Panc1 (cell line): ENCODE data around the gene PLA2G5. TPM values are rescaled to one million over a fixed set of nuclear protein-coding genes. Genes with fewer than 3 reads are reported as not detected.

Experiments
- ATAC-seq: fragments of 200-7000 bp; cut with Tn5 transposase; 2 replicates; pipeline ENCODE4 v1.9.1; 2020; ENCODE audit warnings: mild to moderate bottlenecking, moderate library complexity
- BruUV-seq: library from RNA; stranded (reverse); fragments of 400-500 nt; replicated peaks from 2 replicates; lab custom pipeline; 2021; lab: Mats Ljungman, UMichigan
- CTCF ChIA-PET: fragments of 300-600 bp; sonication (Branson Sonifier 250); formaldehyde crosslinking; loops from one replicate; lab custom pipeline; 2022; ENCODE audit warnings: antibody characterized with exemption; lab: Charles Lee
- POLR2A ChIA-PET: fragments of 300-600 bp; sonication (Branson Sonifier 250); formaldehyde crosslinking; loops from one replicate; lab custom pipeline; 2022; ENCODE audit warnings: antibody characterized with exemption; lab: Charles Lee
- DNase-seq: peaks from one replicate; pipeline ENCODE4 v3.0.0-alpha.2; 2010; ENCODE audit warnings: low read depth, low spot score
- H3K27ac ChIP-seq: 2 replicates; pipeline ENCODE4 v1.5.1; 2011; ENCODE audit warnings: mild to moderate bottlenecking, low read length, inconsistent platforms
- H3K27me3 ChIP-seq: fragments of 200-500 bp; sonication (Bioruptor generic); 2 replicates; pipeline ENCODE4 v1.6.0; 2014; ENCODE audit warnings: low read length, inconsistent platforms; ENCODE audit not compliant: control insufficient read depth, insufficient read depth
- H3K36me3 ChIP-seq: fragments of 200-500 bp; sonication (Bioruptor generic); 2 replicates; pipeline ENCODE4 v1.5.1; 2014; ENCODE audit warnings: inconsistent platforms, mild to moderate bottlenecking, low read length, moderate library complexity; ENCODE audit not compliant: control insufficient read depth, insufficient read depth
- H3K4me1 ChIP-seq: 2 replicates; pipeline ENCODE4 v1.5.1; 2011; ENCODE audit warnings: inconsistent platforms, mild to moderate bottlenecking, low read length, moderate library complexity; ENCODE audit not compliant: control insufficient read depth, insufficient read depth
- H3K4me3 ChIP-seq, 2 experiments: 2 replicates each; pipeline ENCODE4 v1.5.1; 2011 to 2012; ENCODE audit warnings: low read depth in 2 of 2, low read length in 2 of 2, mild to moderate bottlenecking in 2 of 2, inconsistent platforms in 1 of 2, moderate library complexity in 1 of 2
- H3K9me3 ChIP-seq: fragments of 200-500 bp; sonication (Bioruptor generic); 2 replicates; pipeline ENCODE4 v1.5.1; 2014; ENCODE audit warnings: low read depth, mild to moderate bottlenecking, inconsistent platforms, low read length, moderate library complexity; ENCODE audit not compliant: control insufficient read depth, insufficient read depth
- CTCF ChIP-seq: fragments of 450-650 bp; IDR thresholded peaks from 2 replicates; pipeline ENCODE4 v1.5.1; 2017; ENCODE audit warnings: mild to moderate bottlenecking
- POLR2AphosphoS5 ChIP-seq: IDR thresholded peaks from 2 replicates; pipeline ENCODE4 v1.6.1; 2012; ENCODE audit warnings: mild to moderate bottlenecking, low read depth, low read length, moderate library complexity
- SIN3A ChIP-seq: IDR thresholded peaks from 2 replicates; pipeline ENCODE4 v1.6.1; 2012; ENCODE audit warnings: low read depth, mild to moderate bottlenecking, low read length, moderate library complexity, borderline replicate concordance; ENCODE audit not compliant: insufficient read depth
- TCF7L2 ChIP-seq: IDR thresholded peaks from 2 replicates; pipeline ENCODE4 v1.6.1; 2011; ENCODE audit warnings: mild to moderate bottlenecking, low read depth, low read length, inconsistent platforms
- in situ Hi-C: cut with HindIII; loops from 2 replicates; pipeline ENCODE4 v1.10.0; 2016; ENCODE audit warnings: low sequenced_read_pairs, low pct_unique_long_range_greater_than_20kb
- intact Hi-C: fragments of 100-400 bp; cut with micrococcal nuclease; formaldehyde crosslinking; loops from one replicate; pipeline ENCODE4 v1.10.0; 2022; ENCODE audit not compliant: unreplicated experiment
- total RNA-seq: library from RNA; stranded (reverse); gene quantifications from one replicate; pipeline ENCODE4 v1.2.1, GENCODE V29; 2021; ENCODE audit not compliant: unreplicated experiment
- TF ChIP-seq, protein P1 (sequence below), 2 experiments: IDR thresholded peaks; 2 replicates each; pipeline ENCODE4 v1.6.1; 2011 to 2012; ENCODE audit warnings: low read depth in 2 of 2, control low read depth in 1 of 2, low read length in 1 of 2, mild to moderate bottlenecking in 1 of 2, moderate library complexity in 1 of 2; ENCODE audit not compliant: insufficient read depth in 1 of 2

The PLA2G5 gene
- total RNA-seq, 1 experiment from 2014 or later: not detected

- intact Hi-C loops: no loop called here
- ATAC-seq (no peak), DNase-seq (no peak)
- Histone ChIP-seq H3K4me3 (no peak overlapping the region), H3K36me3 (no peaks in the 10 kb centered on the region), H3K27me3 (peaks cover 10% of the 10 kb centered on the region), H3K27ac (no peak overlapping the region), H3K9me3 (no peaks in the 10 kb centered on the region), H3K4me1 (no peaks in the 10 kb centered on the region)
- ChIA-PET POLR2A (no interaction called here), CTCF (no interaction called here)
- no TSS peak for BruUV-seq
- TF ChIP-seq, protein P1, sequence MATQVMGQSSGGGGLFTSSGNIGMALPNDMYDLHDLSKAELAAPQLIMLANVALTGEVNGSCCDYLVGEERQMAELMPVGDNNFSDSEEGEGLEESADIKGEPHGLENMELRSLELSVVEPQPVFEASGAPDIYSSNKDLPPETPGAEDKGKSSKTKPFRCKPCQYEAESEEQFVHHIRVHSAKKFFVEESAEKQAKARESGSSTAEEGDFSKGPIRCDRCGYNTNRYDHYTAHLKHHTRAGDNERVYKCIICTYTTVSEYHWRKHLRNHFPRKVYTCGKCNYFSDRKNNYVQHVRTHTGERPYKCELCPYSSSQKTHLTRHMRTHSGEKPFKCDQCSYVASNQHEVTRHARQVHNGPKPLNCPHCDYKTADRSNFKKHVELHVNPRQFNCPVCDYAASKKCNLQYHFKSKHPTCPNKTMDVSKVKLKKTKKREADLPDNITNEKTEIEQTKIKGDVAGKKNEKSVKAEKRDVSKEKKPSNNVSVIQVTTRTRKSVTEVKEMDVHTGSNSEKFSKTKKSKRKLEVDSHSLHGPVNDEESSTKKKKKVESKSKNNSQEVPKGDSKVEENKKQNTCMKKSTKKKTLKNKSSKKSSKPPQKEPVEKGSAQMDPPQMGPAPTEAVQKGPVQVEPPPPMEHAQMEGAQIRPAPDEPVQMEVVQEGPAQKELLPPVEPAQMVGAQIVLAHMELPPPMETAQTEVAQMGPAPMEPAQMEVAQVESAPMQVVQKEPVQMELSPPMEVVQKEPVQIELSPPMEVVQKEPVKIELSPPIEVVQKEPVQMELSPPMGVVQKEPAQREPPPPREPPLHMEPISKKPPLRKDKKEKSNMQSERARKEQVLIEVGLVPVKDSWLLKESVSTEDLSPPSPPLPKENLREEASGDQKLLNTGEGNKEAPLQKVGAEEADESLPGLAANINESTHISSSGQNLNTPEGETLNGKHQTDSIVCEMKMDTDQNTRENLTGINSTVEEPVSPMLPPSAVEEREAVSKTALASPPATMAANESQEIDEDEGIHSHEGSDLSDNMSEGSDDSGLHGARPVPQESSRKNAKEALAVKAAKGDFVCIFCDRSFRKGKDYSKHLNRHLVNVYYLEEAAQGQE (IDR thresholded peaks at IDR 0.05; ENCODE audit: insufficient read depth in 1 of 2, low read depth in 2 of 2, low read length in 1 of 2): no peak
- TF ChIP-seq TCF7L2 (no peak), CTCF (no peak), POLR2AphosphoS5 (no peak), SIN3A (no peak)
- in situ Hi-C loops: no loop called here
These were observed 20.1 kb downstream of the PLA2G5 start for GRCh38 chr1:20090119-20090518.

- no peak for TF ChIP-seq SIN3A
- TF ChIP-seq, protein P1 (IDR thresholded peaks at IDR 0.05; ENCODE audit: insufficient read depth in 1 of 2, low read depth in 2 of 2, low read length in 1 of 2): no peak
- TF ChIP-seq POLR2AphosphoS5: no peak
- no peak for TF ChIP-seq TCF7L2
- no peak for TF ChIP-seq CTCF
- H3K27me3 ChIP-seq: peaks cover 10% of the 10 kb centered on the region
- ChIA-PET CTCF (no interaction called here), POLR2A (no interaction called here)
- H3K4me3 ChIP-seq: no peak overlapping the region
- BruUV-seq: no TSS peak
- in situ Hi-C loops: no loop called here
- H3K27ac ChIP-seq: no peak overlapping the region
- ATAC-seq (no peak), DNase-seq (no peak)
- intact Hi-C loops: no loop called here
- H3K9me3 ChIP-seq: no peaks in the 10 kb centered on the region
- no peaks in the 10 kb centered on the region for H3K4me1 ChIP-seq
- no peaks in the 10 kb centered on the region for H3K36me3 ChIP-seq
These were observed 20.6 kb downstream of the PLA2G5 start for GRCh38 chr1:20090641-20091040.
